Testis (tissue), 2 donors: ENCODE results near the gene ZFP62.

Source experiments
- POLR2A ChIP-seq: fragments of 450-650 bp; IDR thresholded peaks from one replicate; pipeline ENCODE4 v1.6.1; 2017; ENCODE audit warnings: antibody characterized with exemption, mild to moderate bottlenecking, moderate library complexity
- TF ChIP-seq, protein P1 (sequence below), 3 experiments: fragments of 450-650 bp in 2 of 3; fragments of 200-600 bp in 1 of 3; sonication (generic) in 1 of 3; IDR thresholded peaks; one replicate each; pipeline ENCODE4 v1.5.1; 2016 to 2019; ENCODE audit warnings: antibody characterized with exemption in 3 of 3, mild to moderate bottlenecking in 2 of 3, moderate library complexity in 1 of 3

- TF ChIP-seq, protein P1, sequence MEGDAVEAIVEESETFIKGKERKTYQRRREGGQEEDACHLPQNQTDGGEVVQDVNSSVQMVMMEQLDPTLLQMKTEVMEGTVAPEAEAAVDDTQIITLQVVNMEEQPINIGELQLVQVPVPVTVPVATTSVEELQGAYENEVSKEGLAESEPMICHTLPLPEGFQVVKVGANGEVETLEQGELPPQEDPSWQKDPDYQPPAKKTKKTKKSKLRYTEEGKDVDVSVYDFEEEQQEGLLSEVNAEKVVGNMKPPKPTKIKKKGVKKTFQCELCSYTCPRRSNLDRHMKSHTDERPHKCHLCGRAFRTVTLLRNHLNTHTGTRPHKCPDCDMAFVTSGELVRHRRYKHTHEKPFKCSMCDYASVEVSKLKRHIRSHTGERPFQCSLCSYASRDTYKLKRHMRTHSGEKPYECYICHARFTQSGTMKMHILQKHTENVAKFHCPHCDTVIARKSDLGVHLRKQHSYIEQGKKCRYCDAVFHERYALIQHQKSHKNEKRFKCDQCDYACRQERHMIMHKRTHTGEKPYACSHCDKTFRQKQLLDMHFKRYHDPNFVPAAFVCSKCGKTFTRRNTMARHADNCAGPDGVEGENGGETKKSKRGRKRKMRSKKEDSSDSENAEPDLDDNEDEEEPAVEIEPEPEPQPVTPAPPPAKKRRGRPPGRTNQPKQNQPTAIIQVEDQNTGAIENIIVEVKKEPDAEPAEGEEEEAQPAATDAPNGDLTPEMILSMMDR (IDR thresholded peaks at IDR 0.05), result no peak
- TF ChIP-seq POLR2A, result no peak
Observed at GRCh38 chr5:180811623-180812124, 49.4 kb downstream of the ZFP62 start.
